ENCODE data around the gene TBCK.

Gene TBCK

DNA sequence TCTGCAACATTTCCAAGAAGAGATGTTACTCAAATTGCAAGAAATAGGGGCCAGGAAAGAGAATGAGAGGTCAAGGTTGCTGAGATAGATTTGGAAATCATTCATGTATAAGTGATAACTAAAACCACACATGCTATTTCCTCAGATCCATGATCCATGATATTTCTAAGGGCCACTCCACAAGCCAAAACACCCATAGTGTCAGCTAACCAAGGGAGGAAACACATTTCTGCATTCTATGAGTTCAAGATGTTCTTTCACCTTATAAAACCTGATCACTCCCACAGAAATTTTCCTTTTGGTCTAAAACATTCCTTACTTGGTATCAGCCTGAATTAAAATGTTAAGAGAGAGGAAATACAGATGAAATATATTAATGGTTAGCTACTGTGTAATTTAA lies 47.2 kb downstream of the TBCK start:
- TF ChIP-seq SIN3A (IDR thresholded peaks at IDR 0.05; ENCODE audit: borderline replicate concordance, insufficient read depth, low read length) = no peak
- no peak for TF ChIP-seq REST (IDR thresholded peaks at IDR 0.05; ENCODE audit: insufficient read depth in 1 of 2, low read depth in 2 of 2, low read length in 2 of 2)
- TF ChIP-seq TAF1 (IDR thresholded peaks at IDR 0.05; ENCODE audit: borderline replicate concordance, insufficient read depth, low read length) = no peak
- TF ChIP-seq FOXP2 (optimal IDR thresholded peaks at IDR 0.05; ENCODE audit: borderline replicate concordance, extremely low read depth, extremely low read length, insufficient read depth) = no peak
- no peak for TF ChIP-seq POLR2AphosphoS5 (IDR thresholded peaks at IDR 0.05; ENCODE audit: low read depth, low read length)

DNA sequence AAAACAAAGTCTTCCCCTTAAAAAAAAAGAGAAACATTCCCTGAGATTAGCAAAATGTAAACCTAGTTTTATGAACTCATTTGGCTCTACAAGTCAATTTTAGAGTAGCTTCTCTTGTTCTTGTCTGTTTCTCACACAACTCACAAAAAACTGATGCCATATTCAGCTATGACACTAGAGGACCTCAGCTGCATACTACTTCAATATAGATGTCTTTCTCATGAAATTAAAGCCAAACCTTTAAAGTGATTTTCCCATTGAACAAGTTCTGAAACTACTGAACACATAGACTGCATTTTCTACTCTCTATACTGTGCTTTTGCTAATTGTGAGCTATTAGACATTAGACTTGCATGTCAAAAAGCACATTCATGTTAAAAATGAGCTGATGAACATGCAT lies 49.8 kb downstream of the TBCK start:
- no peak for TF ChIP-seq FOXP2 (optimal IDR thresholded peaks at IDR 0.05; ENCODE audit: borderline replicate concordance, extremely low read depth, extremely low read length, insufficient read depth)
- TF ChIP-seq TAF1 (IDR thresholded peaks at IDR 0.05; ENCODE audit: borderline replicate concordance, insufficient read depth, low read length) = no peak
- TF ChIP-seq REST (IDR thresholded peaks at IDR 0.05; ENCODE audit: insufficient read depth in 1 of 2, low read depth in 2 of 2, low read length in 2 of 2) = no peak
- no peak for TF ChIP-seq SIN3A (IDR thresholded peaks at IDR 0.05; ENCODE audit: borderline replicate concordance, insufficient read depth, low read length)
- TF ChIP-seq POLR2AphosphoS5 (IDR thresholded peaks at IDR 0.05; ENCODE audit: low read depth, low read length) = no peak

DNA sequence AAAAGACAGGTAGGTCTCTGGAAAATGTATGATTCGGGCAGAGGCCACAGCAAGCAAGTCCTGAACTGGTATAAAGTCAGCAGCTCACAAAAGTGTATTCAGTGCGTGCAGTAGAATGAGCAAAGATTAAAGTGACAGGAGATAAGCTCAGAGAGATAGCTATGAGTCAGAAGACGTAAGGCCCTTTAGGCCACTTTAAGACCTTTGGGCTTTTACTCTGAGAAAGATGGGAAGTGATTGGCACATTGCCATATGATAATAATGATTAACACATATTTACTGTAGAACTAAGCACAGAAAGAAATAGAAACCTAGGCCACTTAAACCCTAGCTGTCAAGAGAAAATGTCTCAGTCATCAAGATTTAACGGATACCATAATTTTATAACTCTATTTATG lies 51.7 kb downstream of the TBCK start:
- no peak for TF ChIP-seq SIN3A (IDR thresholded peaks at IDR 0.05; ENCODE audit: borderline replicate concordance, insufficient read depth, low read length)

- TF ChIP-seq TAF1 (IDR thresholded peaks at IDR 0.05; ENCODE audit: borderline replicate concordance, insufficient read depth, low read length) (no peak), POLR2AphosphoS5 (IDR thresholded peaks at IDR 0.05; ENCODE audit: low read depth, low read length) (no peak), SIN3A (IDR thresholded peaks at IDR 0.05; ENCODE audit: borderline replicate concordance, insufficient read depth, low read length) (no peak), FOXP2 (optimal IDR thresholded peaks at IDR 0.05; ENCODE audit: borderline replicate concordance, extremely low read depth, extremely low read length, insufficient read depth) (no peak), REST (IDR thresholded peaks at IDR 0.05; ENCODE audit: insufficient read depth in 1 of 2, low read depth in 2 of 2, low read length in 2 of 2) (no peak)
Measured at GRCh38 chr4:106263594-106264330, 52.2 kb downstream of the TBCK start.

DNA sequence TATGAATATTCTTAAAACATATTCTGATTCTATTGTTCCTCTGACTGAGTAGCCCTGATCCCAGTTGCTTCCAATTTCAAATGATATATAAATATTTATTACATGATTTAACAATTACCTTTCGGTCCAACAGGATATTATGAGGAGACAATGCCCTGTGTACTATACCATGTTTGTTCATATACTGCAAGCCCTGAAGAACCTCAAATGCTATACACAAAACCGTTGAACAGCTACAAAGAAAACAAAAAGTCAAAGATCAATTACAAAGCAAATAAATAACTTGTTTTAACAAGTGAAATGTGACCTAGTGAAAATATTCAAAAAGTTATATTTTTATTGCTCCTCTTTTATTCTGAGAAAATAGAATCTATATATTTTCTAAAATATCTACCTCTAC lies 54.0 kb downstream of the TBCK start:
- no peak for TF ChIP-seq TAF1 (IDR thresholded peaks at IDR 0.05; ENCODE audit: borderline replicate concordance, insufficient read depth, low read length)
- no peak for TF ChIP-seq FOXP2 (optimal IDR thresholded peaks at IDR 0.05; ENCODE audit: borderline replicate concordance, extremely low read depth, extremely low read length, insufficient read depth)
- TF ChIP-seq SIN3A (IDR thresholded peaks at IDR 0.05; ENCODE audit: borderline replicate concordance, insufficient read depth, low read length) = no peak
- no peak for TF ChIP-seq POLR2AphosphoS5 (IDR thresholded peaks at IDR 0.05; ENCODE audit: low read depth, low read length)
- no peak for TF ChIP-seq REST (IDR thresholded peaks at IDR 0.05; ENCODE audit: insufficient read depth in 1 of 2, low read depth in 2 of 2, low read length in 2 of 2)
